MV-4-11 (cell line): ENCODE measurements around the gene RAI14.
A peak's percentile ranks its signal among the peaks of the same experiment; 100 is the strongest.
"Not testable (repeated sequence)": the region's sequence is repeated elsewhere in the genome, so short reads cannot be mapped to it uniquely, and the experiment has no call there.

Experiments used
- DNase-seq: peaks from one replicate; lab custom pipeline; 2025; lab: John Stamatoyannopoulos, UW

The RAI14 gene

GRCh38 chr5:34820593-34820992 lies 164.5 kb downstream of the RAI14 start:
- no peak for DNase-seq

- no peak for DNase-seq
Measured at GRCh38 chr5:34822956-34823715, 167.0 kb downstream of the RAI14 start.

DNA sequence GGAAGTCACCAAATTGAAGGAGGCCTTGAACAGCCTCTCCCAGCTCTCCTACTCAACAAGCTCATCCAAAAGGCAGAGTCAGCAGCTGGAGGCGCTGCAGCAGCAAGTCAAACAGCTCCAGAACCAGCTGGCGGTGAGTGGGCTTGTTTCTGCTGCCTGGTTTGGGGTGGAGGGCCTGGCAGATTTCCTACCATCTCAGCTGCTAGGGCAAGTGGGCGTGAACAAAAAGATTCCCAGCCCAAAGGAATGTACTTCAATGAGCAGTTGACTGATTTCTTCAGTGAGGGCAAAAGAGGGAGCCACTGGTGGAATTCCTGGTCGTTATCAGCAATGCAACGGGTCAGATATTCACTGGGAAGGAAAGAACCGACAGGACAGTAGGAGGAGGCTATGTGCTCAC lies 170.2 kb downstream of the RAI14 start:
- DNase-seq: no peak

DNA sequence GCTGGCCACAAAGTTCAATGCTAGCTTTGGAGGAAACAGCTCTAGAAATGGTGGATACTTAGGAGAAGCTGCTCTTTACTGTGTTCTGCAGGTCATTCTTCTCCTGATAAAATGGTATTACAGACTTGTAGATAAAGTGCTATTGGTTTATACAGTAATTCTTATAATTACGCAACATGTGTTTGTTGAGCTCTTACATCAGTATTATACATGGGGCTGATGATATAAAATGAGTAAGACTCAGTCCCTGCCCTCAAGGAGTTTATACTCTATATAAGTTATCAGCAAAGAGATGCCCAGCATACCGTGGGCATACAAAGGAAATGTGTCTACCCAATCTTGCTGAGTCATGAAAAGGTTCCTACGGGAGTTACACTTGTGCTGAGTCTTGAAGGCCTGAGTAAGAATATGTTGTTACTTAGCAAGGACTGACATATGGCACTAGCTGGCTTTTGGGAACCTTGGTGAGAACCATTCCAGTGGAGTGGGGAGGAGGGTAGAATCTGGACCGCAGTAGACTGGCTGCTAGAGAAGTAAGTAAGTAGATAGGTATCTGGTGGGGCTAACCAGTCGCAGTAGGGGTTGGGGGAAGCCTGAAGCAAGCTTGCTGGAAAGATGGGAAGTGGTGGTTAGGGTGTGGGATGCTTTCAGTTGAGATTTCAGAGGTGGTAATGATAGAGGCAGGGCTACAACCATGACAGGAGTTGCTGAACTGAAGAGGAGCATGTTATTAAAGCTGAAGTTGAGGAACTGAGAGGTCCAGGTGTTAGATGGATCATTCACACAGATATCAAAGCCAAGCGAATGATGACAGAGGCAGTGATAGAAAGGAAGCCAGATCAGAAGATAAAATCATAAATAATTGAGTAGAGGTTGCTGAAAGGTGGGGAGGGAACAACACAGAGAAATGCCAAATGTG lies 171.7 kb downstream of the RAI14 start:
- no peak for DNase-seq

DNA sequence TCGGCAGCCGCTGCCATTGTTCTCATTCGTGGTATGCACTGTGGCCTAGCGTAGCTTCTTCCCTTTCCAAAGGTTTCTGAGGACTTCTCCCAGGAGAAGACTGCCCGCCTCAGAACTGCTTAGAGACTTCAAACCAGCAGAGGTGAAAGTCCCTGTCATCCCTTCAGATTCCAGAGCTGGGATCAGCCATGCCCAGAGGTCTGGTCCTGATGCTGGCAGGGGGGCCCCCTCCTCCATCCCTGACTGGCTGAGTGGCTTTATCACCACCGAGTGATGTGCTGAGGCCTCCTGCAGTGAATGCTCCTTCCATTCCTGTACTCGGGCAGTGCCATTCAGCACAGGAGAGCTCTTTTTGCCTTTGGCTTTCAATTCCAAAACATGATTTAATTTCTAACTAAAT lies 174.7 kb downstream of the RAI14 start:
- DNase-seq: not testable (repeated sequence)

DNA sequence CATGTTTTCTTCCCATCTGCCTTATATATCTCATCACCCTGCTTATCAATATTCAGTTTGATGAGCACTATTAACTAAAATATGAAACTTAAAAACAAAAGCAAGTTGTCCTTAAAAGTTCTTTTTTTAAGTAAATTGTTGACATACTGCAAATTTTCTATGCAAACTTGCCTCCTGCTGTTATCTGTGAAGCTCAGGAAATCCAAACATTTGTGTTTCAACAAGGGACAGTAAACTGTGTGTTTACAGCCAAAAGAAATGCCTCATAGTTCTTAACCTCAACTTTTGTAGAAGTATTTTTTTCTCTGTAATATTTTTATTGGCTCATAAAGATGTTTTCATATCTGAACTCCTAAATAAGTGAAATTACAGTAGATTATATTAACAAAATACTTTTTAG lies 175.2 kb downstream of the RAI14 start:
- DNase-seq: no peak

- no peak for DNase-seq
Measured at GRCh38 chr5:34832568-34832967, 176.4 kb downstream of the RAI14 start.

GRCh38 chr5:34833090-34833489 lies 177.0 kb downstream of the RAI14 start:
- DNase-seq: no peak

DNA sequence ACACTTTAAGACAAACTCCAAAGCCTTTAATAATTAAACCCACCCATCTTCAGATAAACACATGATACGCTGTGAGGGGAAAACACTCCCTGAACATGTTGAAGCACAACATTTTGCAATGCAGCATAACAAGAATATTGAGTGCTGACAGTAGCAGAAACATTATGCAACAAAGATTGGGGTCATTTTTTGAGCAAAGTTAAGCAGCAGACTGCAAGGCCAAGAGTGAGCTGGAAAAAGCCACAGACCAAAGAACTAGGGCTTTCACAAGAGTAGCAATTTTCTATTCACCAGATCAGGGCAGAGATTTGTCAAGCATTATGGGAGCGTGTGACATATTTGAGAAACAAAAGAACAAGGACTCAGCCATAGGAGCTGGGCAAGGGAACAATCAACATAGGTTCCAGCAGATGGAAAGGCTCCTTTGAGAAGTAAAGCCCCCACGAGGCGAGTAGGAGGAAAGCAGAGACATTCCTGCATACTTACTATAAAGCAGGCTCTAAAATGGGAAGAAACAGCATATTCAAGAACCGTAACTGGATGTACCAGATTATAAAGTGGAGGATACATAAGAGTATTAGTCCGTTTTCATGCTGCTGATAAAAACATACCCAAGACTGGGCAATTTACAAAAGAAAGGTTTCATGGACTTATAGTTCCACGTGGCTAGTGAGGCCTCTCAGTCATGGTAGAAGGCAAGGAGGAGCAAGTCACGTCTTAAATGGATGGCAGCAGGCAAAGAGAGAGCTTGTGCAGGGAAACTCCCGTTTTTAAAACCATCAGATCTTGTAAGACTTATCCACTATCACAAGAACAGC lies 178.1 kb downstream of the RAI14 start:
- peak; percentile 64 for DNase-seq

DNA sequence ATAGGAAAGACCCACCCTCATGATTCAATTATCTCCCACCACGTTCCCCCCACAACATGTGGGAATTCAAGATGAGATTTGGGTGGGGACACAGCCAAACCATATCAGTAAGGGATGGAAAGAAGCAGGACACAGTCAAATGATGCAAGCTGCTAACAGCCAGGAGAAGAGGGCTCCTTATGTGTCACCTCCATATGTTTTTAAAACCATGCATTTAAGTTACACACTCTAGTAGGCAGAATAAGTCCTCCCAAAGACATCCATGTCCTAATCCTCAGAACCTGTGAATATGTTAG lies 178.6 kb downstream of the RAI14 start:
- DNase-seq: no peak

DNA sequence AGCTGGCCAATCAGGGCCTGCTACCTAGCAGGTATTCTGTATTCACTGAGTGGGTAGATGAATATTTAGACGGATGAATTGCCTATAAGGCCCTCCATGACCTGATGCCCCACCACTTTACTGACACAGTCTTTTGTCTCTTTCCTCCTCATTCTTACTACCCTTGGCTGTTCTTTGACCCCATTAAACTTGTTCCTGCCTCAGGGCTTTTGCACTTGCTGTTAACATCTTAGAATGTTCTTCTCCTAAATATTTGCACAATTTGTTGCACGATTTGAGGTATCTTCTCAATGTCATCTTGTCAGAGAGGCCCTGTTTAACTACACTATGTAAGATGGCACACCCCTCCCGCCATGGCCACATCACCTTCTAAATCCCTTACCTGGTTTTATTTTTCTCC lies 179.5 kb downstream of the RAI14 start:
- no peak for DNase-seq

GRCh38 chr5:34838785-34839714 lies 182.9 kb downstream of the RAI14 start, which contains the start of gene TTC23L:
Gene TTC23L (plus strand): TSS chr5:34839164. CDS start chr5:34840672, 1,508 bp downstream.
- peak; percentile 60 for DNase-seq

GRCh38 chr5:34841816-34842215 lies 185.7 kb downstream of the RAI14 start:
- no peak for DNase-seq

DNA sequence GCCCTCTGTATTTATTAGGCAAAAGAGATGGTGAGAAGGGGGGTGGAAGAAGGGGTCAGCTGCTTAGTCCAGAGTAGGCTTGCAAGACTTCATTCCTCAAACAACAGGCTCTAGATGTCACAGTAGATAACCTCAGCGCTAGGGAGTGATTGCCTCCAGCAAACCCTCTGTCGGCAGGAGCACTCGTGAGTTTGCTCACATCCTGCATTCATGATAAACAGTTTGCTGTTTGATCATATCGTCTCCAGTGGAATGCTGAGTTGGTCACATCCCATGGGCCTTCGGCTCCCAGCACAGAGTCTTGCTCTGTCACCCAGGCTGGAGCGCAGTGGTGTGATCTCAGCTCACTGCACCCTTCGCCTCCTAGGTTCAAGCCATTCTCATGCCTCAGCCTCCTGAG lies 186.4 kb downstream of the RAI14 start:
- DNase-seq: no peak

DNA sequence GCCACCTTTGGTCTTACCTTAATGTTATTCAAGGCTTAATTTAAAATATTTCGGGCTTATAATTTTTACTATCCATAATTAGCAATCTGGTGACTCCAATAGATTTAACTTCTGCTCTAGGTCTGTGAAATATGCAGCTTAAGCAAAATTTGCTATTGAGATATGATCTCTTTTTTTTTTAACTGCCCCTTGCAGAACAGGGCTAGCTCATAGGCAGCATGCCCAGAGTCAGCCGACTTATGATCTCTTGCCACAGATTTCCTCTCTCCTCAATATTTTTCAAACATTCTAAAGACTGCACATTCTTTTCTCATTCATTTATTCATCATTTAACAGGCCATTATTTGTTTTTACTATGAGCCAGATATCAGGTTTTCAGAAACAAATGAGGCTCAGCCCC lies 187.4 kb downstream of the RAI14 start:
- DNase-seq: no peak

DNA sequence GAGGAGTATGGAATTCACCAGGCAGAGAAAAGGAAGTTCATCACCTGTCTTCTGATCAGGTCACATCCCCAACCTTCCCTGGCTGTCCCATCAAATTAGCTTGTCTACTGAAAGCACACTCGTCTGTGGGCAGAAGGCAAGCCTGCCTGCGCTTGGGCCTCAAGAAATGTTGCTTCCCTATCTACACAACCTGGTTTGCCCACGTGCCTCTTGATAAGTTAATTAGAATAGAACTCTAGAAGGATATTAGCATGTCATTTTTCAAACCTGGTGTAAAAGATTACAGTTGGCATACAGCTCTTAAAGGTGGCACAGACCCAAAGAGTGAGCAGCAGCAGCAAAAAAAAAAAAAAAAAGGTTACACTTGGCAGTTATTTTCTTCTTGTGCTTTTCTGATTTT lies 188.0 kb downstream of the RAI14 start:
- DNase-seq: no peak

GRCh38 chr5:34844999-34845398 lies 188.9 kb downstream of the RAI14 start:
- DNase-seq: no peak

DNA sequence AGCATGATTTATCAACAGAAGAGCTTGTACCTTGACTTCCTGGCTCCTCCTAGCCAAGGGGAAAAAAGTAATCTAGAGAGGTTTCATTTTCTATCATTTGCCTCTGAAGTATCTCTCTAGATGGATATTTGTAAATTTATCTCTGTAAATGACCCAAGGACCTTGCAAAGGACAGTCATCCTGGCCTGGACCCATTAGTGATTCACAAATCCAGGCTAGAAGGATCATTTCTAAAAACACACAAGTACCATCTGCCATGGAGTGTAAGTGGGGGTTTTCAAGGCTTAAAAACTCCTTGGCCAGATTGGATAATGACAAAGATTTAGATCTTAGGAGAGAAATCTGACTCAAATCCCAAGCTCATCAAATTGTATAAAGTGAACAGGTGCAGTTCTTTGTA lies 190.9 kb downstream of the RAI14 start:
- DNase-seq: no peak

DNA sequence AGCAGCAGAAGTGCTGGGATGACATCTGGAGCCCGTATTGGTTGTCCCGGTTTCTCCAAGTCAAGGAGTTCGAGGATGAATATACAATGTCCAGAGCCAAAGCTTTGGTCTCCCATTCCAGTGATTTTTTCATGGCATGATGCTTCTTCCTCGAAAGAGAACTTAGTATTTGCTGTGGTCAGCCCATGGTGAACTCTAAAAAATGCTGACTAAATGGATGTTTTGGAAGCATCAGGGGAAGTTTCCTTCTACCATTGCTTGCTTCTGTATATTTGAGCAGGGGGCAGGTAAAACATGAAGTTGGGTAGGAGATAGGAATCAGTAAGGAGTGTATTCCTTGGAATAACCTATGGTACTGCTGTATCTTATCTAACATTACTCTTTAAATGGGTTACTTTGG lies 191.4 kb downstream of the RAI14 start:
- no peak for DNase-seq

DNA sequence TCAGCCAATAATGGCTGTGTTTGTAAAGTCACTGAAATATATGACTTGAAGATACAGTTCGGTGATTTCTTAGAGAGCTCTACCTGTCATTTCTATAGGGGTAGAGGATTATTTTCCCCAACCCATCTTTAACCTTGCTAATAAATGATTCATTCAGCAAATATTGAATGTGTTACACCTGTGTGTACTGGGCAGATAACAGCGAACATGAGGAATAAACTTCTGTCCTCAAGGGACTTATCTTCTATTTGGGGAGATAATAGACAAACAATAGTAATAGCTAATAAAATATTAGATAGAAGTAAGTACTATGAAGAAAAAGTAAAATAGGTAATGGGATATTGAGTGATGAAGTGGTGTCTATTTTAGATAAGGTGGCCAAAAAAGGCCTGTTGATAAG lies 192.1 kb downstream of the RAI14 start:
- DNase-seq: no peak

- no peak for DNase-seq
Measured at GRCh38 chr5:34849253-34849652, 193.1 kb downstream of the RAI14 start.
